Skin epidermis (tissue), 12 donors: ENCODE data around the gene RAB13.
"Not testable (repeated sequence)": the region's sequence is repeated elsewhere in the genome, so short reads cannot be mapped to it uniquely, and the experiment has no call there.

Experiments used
- H3K27ac ChIP-seq, 21 experiments: fragments of 200-600 bp; sonication (generic) in 11 of 21; one replicate each; pipeline ENCODE4 v1.5.0; 2020; ENCODE audit warnings: mild to moderate bottlenecking in 3 of 21, inconsistent platforms in 2 of 21, moderate library complexity in 2 of 21
- H3K4me3 ChIP-seq, 7 experiments: fragments of 200-600 bp; sonication (generic) in 2 of 7; one replicate each; pipeline ENCODE4 v1.5.0; 2020; ENCODE audit warnings: inconsistent platforms in 2 of 7, mild to moderate bottlenecking in 2 of 7, moderate library complexity in 1 of 7

The RAB13 gene

GRCh38 chr1:153979091-153979490, 7.0 kb downstream of the RAB13 start:
- peak overlapping the region in 1 of 21 experiments; percentile 99 for H3K27ac ChIP-seq
- not testable (repeated sequence) for H3K4me3 ChIP-seq

- Histone ChIP-seq H3K27ac (peak overlapping the region in 19 of 21 experiments; percentile 89 to 99 (median 96)), H3K4me3 (peak overlapping the region; percentile 63 to 99 (median 91))
Measured at GRCh38 chr1:153978274-153978909, 7.7 kb downstream of the RAB13 start.

- peak within 1 kb of the TSS; percentile 63 to 99 (median 91) for H3K4me3 ChIP-seq
- peak within 1 kb of the TSS; percentile 86 to 99 (median 95) for H3K27ac ChIP-seq
Measured at GRCh38 chr1:153977250-153978240, 8.6 kb downstream of the RAB13 start, which contains the start of gene JTB. Gene JTB (minus strand): TSS chr1:153977674. CDS start chr1:153977252, 422 bp downstream.

GRCh38 chr1:153976819-153977249, 9.3 kb downstream of the RAB13 start:
- H3K27ac ChIP-seq = peak overlapping the region; percentile 86 to 99 (median 95)
- peak overlapping the region; percentile 63 to 99 (median 91) for H3K4me3 ChIP-seq

GRCh38 chr1:153973525-153973924, 12.6 kb downstream of the RAB13 start:
- H3K4me3 ChIP-seq = no peak overlapping the region
- H3K27ac ChIP-seq = peak overlapping the region in 1 of 21 experiments; percentile 5

- Histone ChIP-seq H3K4me3 (no peak overlapping the region), H3K27ac (peak overlapping the region in 1 of 21 experiments; percentile 5)
Measured at GRCh38 chr1:153973071-153973470, 13.1 kb downstream of the RAB13 start.

GRCh38 chr1:153970346-153970745, 15.8 kb downstream of the RAB13 start:
- H3K27ac ChIP-seq = no peak overlapping the region
- no peak overlapping the region for H3K4me3 ChIP-seq

- H3K4me3 ChIP-seq = no peak overlapping the region
- H3K27ac ChIP-seq = peak overlapping the region in 4 of 21 experiments; percentile 1 to 89 (median 28)
Measured at GRCh38 chr1:153968972-153969371, 17.2 kb downstream of the RAB13 start.

GRCh38 chr1:153968408-153968807, 17.7 kb downstream of the RAB13 start:
- Histone ChIP-seq H3K4me3 (peak overlapping the region; percentile 53 to 67 (median 62)), H3K27ac (peak overlapping the region in 16 of 21 experiments; percentile 29 to 94 (median 86))

- peak overlapping the region; percentile 53 to 67 (median 62) for H3K4me3 ChIP-seq
- peak overlapping the region in 20 of 21 experiments; percentile 74 to 94 (median 85) for H3K27ac ChIP-seq
Measured at GRCh38 chr1:153968000-153968363, 18.2 kb downstream of the RAB13 start.

GRCh38 chr1:153967107-153967999, 18.8 kb downstream of the RAB13 start, which contains the start of gene CREB3L4:
Gene CREB3L4 (plus strand): TSS chr1:153967902. CDS start chr1:153968526, 624 bp downstream.
- Histone ChIP-seq H3K4me3 (peak within 1 kb of the TSS; percentile 53 to 67 (median 62)), H3K27ac (peak within 1 kb of the TSS in 20 of 21 experiments; percentile 74 to 94 (median 85))

GRCh38 chr1:153963850-153964331, 22.2 kb downstream of the RAB13 start:
- peak overlapping the region; percentile 47 to 83 (median 66) for H3K4me3 ChIP-seq
- peak overlapping the region in 20 of 21 experiments; percentile 85 to 98 (median 94) for H3K27ac ChIP-seq

GRCh38 chr1:153963030-153963849, 22.9 kb downstream of the RAB13 start, which contains the start of gene SLC39A1:
Gene SLC39A1 (minus strand): TSS chr1:153963537. CDS start chr1:153962715, 822 bp downstream.
- Histone ChIP-seq H3K27ac (peak within 1 kb of the TSS; percentile 41 to 98 (median 94)), H3K4me3 (peak within 1 kb of the TSS; percentile 47 to 83 (median 66))

- peak overlapping the region; percentile 41 to 98 (median 94) for H3K27ac ChIP-seq
- H3K4me3 ChIP-seq = peak overlapping the region; percentile 47 to 83 (median 66)
Measured at GRCh38 chr1:153962088-153963029, 23.8 kb downstream of the RAB13 start.

- Histone ChIP-seq H3K27ac (peak overlapping the region in 17 of 21 experiments; percentile 14 to 98 (median 95)), H3K4me3 (peak overlapping the region in 3 of 7 experiments; percentile 60 to 66 (median 66))
Measured at GRCh38 chr1:153961421-153961820, 24.7 kb downstream of the RAB13 start.

- H3K27ac ChIP-seq = peak overlapping the region in 4 of 21 experiments; percentile 6 to 96 (median 38)
Measured at GRCh38 chr1:153960206-153960605, 25.9 kb downstream of the RAB13 start.

GRCh38 chr1:153959454-153959853, 26.7 kb downstream of the RAB13 start:
- peak overlapping the region in 12 of 21 experiments; percentile 3 to 98 (median 68) for H3K27ac ChIP-seq
- H3K4me3 ChIP-seq = no peak overlapping the region

More at GRCh38 chr1:153960206-153960605, 25.9 kb downstream of the RAB13 start:
- H3K4me3 ChIP-seq = no peak overlapping the region
